Tibial nerve (tissue), 4 donors: ENCODE measurements around the gene ZNF429. TPM values are rescaled to one million over a fixed set of nuclear protein-coding genes. Genes with fewer than 3 reads are reported as not detected.
"Not testable (repeated sequence)": the region's sequence is repeated elsewhere in the genome, so short reads cannot be mapped to it uniquely, and the experiment has no call there.

Experiments used
- DNase-seq, 2 donors: peaks; one replicate each; pipeline ENCODE4 v3.0.0-alpha.2; 2019; ENCODE audit warnings: low spot score in 2 of 2
- H3K27ac ChIP-seq, 4 donors: fragments of 200-600 bp; sonication (generic) in 3 of 4; one replicate each; pipeline ENCODE4 v1.5.1; 2017 to 2019; ENCODE audit warnings: mild to moderate bottlenecking in 1 of 4
- H3K27me3 ChIP-seq, 2 donors: fragments of 200-600 bp; sonication (generic) in 1 of 2; one replicate each; pipeline versions ENCODE4 v1.5.1 to v1.6.0; 2017 to 2019
- H3K36me3 ChIP-seq, 3 donors: fragments of 200-600 bp; sonication (generic); one replicate each; pipeline ENCODE4 v1.5.1; 2018 to 2019
- H3K4me1 ChIP-seq, 4 donors: fragments of 200-600 bp; sonication (generic) in 3 of 4; one replicate each; pipeline ENCODE4 v1.5.1; 2017 to 2019
- H3K4me3 ChIP-seq, 4 donors: fragments of 200-600 bp; sonication (generic) in 3 of 4; one replicate each; pipeline ENCODE4 v1.5.1; 2017 to 2019; ENCODE audit warnings: mild to moderate bottlenecking in 1 of 4, moderate library complexity in 1 of 4
- H3K9me3 ChIP-seq, 4 donors: fragments of 200-600 bp; sonication (generic) in 3 of 4; one replicate each; pipeline ENCODE4 v1.5.1; 2017 to 2019
- EP300 ChIP-seq, 2 donors: sonication (generic); formaldehyde crosslinking; IDR thresholded peaks; one replicate each; pipeline ENCODE4 v1.6.1; 2017; ENCODE audit warnings: antibody characterized with exemption in 2 of 2, mild to moderate bottlenecking in 1 of 2
- POLR2A ChIP-seq, 2 donors: fragments of 450-650 bp; IDR thresholded peaks; one replicate each; pipeline ENCODE4 v1.6.1; 2017; ENCODE audit warnings: antibody characterized with exemption in 2 of 2, mild to moderate bottlenecking in 2 of 2, moderate library complexity in 2 of 2
- WGBS, 2 donors: methylation state at CpG; one replicate each; pipeline ENCODE4 v1.1.5; 2018; 5-methylcytosine and 5-hydroxymethylcytosine counted together
- total RNA-seq, 4 donors: library from RNA; depleted of rRNA; stranded (reverse); fragments of >200 nt; gene quantifications; one replicate each; pipeline ENCODE4 v1.1.0, GENCODE V29; 2016
- TF ChIP-seq, protein P1 (sequence below), 5 experiments: fragments of 200-600 bp in 3 of 5; fragments of 450-650 bp in 2 of 5; sonication (generic) in 3 of 5; IDR thresholded peaks; one replicate each; pipeline ENCODE4 v1.5.1; 2016 to 2019; ENCODE audit warnings: antibody characterized with exemption in 5 of 5, mild to moderate bottlenecking in 3 of 5, moderate library complexity in 2 of 5

Gene ZNF429
- total RNA-seq, 4 donors from 2014 or later: 9.8 to 20.5 (median 17.2) TPM

- Histone ChIP-seq H3K4me3 (no peak overlapping the region), H3K9me3 (peaks cover 0 to 7% (median 0%) of the 10 kb centered on the region in 4 donors), H3K36me3 (no peaks in the 10 kb centered on the region), H3K27ac (no peak overlapping the region), H3K27me3 (no peaks in the 10 kb centered on the region), H3K4me1 (no peaks in the 10 kb centered on the region)
- TF ChIP-seq POLR2A (IDR thresholded peaks at IDR 0.05) (no peak), EP300 (IDR thresholded peaks at IDR 0.05) (no peak)
- TF ChIP-seq, protein P1, sequence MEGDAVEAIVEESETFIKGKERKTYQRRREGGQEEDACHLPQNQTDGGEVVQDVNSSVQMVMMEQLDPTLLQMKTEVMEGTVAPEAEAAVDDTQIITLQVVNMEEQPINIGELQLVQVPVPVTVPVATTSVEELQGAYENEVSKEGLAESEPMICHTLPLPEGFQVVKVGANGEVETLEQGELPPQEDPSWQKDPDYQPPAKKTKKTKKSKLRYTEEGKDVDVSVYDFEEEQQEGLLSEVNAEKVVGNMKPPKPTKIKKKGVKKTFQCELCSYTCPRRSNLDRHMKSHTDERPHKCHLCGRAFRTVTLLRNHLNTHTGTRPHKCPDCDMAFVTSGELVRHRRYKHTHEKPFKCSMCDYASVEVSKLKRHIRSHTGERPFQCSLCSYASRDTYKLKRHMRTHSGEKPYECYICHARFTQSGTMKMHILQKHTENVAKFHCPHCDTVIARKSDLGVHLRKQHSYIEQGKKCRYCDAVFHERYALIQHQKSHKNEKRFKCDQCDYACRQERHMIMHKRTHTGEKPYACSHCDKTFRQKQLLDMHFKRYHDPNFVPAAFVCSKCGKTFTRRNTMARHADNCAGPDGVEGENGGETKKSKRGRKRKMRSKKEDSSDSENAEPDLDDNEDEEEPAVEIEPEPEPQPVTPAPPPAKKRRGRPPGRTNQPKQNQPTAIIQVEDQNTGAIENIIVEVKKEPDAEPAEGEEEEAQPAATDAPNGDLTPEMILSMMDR (IDR thresholded peaks at IDR 0.05): no peak
- 83 to 85% methylated on average over 4 of the region's 4 CpGs for WGBS, 2 donors
- no peak for DNase-seq
Measured at GRCh38 chr19:21593502-21593901, 88.1 kb downstream of the ZNF429 start.

GRCh38 chr19:21593934-21594820 is 88.8 kb downstream of the ZNF429 start:
- no peaks in the 10 kb centered on the region for H3K4me1 ChIP-seq
- peaks cover 0 to under 1% (median 0%) of the 10 kb centered on the region in 4 donors for H3K9me3 ChIP-seq
- peak in 1 of 2 donors; percentile 24 for DNase-seq
- 67 to 70% methylated on average over 3 of the region's 3 CpGs for WGBS, 2 donors
- no peak overlapping the region for H3K4me3 ChIP-seq
- H3K27ac ChIP-seq: no peak overlapping the region
- TF ChIP-seq, protein P1 (IDR thresholded peaks at IDR 0.05): no peak
- TF ChIP-seq POLR2A (IDR thresholded peaks at IDR 0.05) (no peak), EP300 (IDR thresholded peaks at IDR 0.05) (no peak)
- no peaks in the 10 kb centered on the region for H3K36me3 ChIP-seq
- H3K27me3 ChIP-seq: no peaks in the 10 kb centered on the region

GRCh38 chr19:21595185-21595584 is 89.8 kb downstream of the ZNF429 start:
- 77 to 81% methylated on average over 4 of the region's 4 CpGs for WGBS, 2 donors

GRCh38 chr19:21602082-21602658 is 96.8 kb downstream of the ZNF429 start:
- no peaks in the 10 kb centered on the region for H3K9me3 ChIP-seq
- H3K4me1 ChIP-seq: peaks cover 0 to 18% (median 4%) of the 10 kb centered on the region in 4 donors
- H3K27me3 ChIP-seq: no peaks in the 10 kb centered on the region
- 90 to 91% methylated on average over 1 of the region's 1 CpG for WGBS, 2 donors
- DNase-seq: no peak
- no peaks in the 10 kb centered on the region for H3K36me3 ChIP-seq
- TF ChIP-seq, protein P1 (IDR thresholded peaks at IDR 0.05): no peak
- TF ChIP-seq EP300 (IDR thresholded peaks at IDR 0.05): no peak
- no peak for TF ChIP-seq POLR2A (IDR thresholded peaks at IDR 0.05)
- no peak overlapping the region for H3K27ac ChIP-seq
- no peak overlapping the region for H3K4me3 ChIP-seq

More at GRCh38 chr19:21595185-21595584, 89.8 kb downstream of the ZNF429 start:
- no peak for DNase-seq
- TF ChIP-seq EP300 (IDR thresholded peaks at IDR 0.05): no peak
- TF ChIP-seq, protein P1 (IDR thresholded peaks at IDR 0.05): no peak
- TF ChIP-seq POLR2A (IDR thresholded peaks at IDR 0.05): no peak
- H3K4me3 ChIP-seq: no peak overlapping the region
- no peaks in the 10 kb centered on the region for H3K27me3 ChIP-seq
- H3K36me3 ChIP-seq: no peaks in the 10 kb centered on the region
- H3K9me3 ChIP-seq: no peaks in the 10 kb centered on the region
- H3K4me1 ChIP-seq: no peaks in the 10 kb centered on the region
- H3K27ac ChIP-seq: no peak overlapping the region

DNA sequence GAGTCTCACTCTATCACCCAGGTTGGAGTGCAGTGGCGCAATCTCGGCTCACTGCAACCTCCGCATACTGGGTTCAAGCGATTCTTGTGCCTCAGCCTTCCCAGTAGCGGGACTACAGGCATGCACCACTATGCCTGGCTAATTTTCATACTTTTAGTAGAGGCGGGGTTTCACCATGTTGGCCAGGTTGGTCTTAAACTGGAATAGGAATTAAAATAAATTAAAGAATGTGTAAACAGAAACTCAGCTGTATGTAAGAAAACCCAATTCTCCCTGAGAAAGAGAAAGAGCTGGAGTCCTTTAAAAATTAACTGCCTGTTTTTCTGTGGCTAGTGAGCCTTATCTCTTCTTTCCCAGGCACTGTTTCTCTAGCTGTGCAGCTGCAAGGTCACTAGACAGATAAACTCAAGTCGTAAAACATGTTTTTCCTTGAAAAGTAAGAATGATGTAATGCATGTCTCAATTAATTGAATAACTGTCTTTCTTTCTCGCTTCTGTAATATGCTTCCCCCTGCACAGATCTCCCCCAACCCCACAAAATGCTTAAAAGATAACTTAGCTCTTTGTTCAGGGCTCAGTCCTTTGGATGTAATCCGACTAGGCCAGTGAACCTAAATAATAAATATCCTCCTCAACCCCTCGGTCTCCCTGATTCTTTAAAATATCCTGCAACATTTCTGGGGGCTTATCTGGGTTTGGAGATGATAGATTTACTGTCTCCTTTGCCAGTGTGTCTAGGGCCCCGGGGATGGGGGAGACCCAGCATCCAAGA is 97.4 kb downstream of the ZNF429 start:
- 57 to 59% methylated on average over 11 of the region's 11 CpGs for WGBS, 2 donors
- DNase-seq, H3K4me3 ChIP-seq, H3K36me3 ChIP-seq, H3K9me3 ChIP-seq, H3K27me3 ChIP-seq, H3K27ac ChIP-seq: not testable (repeated sequence)
- H3K4me1 ChIP-seq: peaks cover 0 to 18% (median 4%) of the 10 kb centered on the region in 4 donors
